Activated B cell treated with CpG ODN at 0.5 μM for 24 hours (primary cell): Measurements from ENCODE around the gene NEK2. TPM values are rescaled to one million over a fixed set of nuclear protein-coding genes. Genes with fewer than 3 reads are reported as not detected.

Experiments used
- ATAC-seq: fragments of 200-7000 bp; cut with Tn5 transposase; one replicate; pipeline ENCODE4 v1.10.0; 2021; ENCODE audit warnings: low read depth, mild to moderate bottlenecking, moderate library complexity
- CTCF ChIA-PET: fragments of 350-600 bp; sonication (Branson Sonifier 250); formaldehyde crosslinking; loops from one replicate; lab custom pipeline; 2021; ENCODE audit warnings: antibody characterized with exemption; lab: Charles Lee
- POLR2A ChIA-PET: fragments of 350-600 bp; sonication (Branson Sonifier 250); formaldehyde crosslinking; loops from one replicate; lab custom pipeline; 2021; ENCODE audit warnings: antibody characterized with exemption; lab: Charles Lee
- DNase-seq: peaks from one replicate; pipeline ENCODE4 v3.0.0; 2022
- H3K27ac Mint-ChIP-seq: one replicate; pipeline ENCODE4 v1.8.0; 2020; ENCODE audit warnings: mixed read lengths
- H3K27me3 Mint-ChIP-seq: one replicate; pipeline ENCODE4 v1.8.0; 2021; ENCODE audit warnings: mixed read lengths
- H3K36me3 Mint-ChIP-seq: one replicate; pipeline ENCODE4 v1.8.0; 2021; ENCODE audit warnings: low read depth, mixed read lengths
- H3K4me1 Mint-ChIP-seq: one replicate; pipeline ENCODE4 v1.8.0; 2021; ENCODE audit warnings: mixed read lengths
- H3K4me3 Mint-ChIP-seq: one replicate; pipeline ENCODE4 v1.8.0; 2020; ENCODE audit warnings: mild to moderate bottlenecking, mixed read lengths
- H3K9me3 Mint-ChIP-seq: one replicate; pipeline ENCODE4 v1.8.0; 2020; ENCODE audit warnings: mixed read lengths
- intact Hi-C: fragments of 100-400 bp; cut with micrococcal nuclease; formaldehyde crosslinking; loops from one replicate; pipeline ENCODE4 v1.15.1; 2024
- total RNA-seq: library from RNA; stranded (reverse); gene quantifications from 2 replicates; pipeline ENCODE4 v1.2.3, GENCODE V29; 2022
- TF ChIP-seq, protein P1 (sequence below): fragments of 200-600 bp; IDR thresholded peaks from one replicate; pipeline ENCODE4 v1.8.0; 2022; ENCODE audit warnings: antibody characterized with exemption, mild to moderate bottlenecking

The NEK2 gene
- total RNA-seq, 1 donor from 2014 or later = 0.35 TPM

DNA sequence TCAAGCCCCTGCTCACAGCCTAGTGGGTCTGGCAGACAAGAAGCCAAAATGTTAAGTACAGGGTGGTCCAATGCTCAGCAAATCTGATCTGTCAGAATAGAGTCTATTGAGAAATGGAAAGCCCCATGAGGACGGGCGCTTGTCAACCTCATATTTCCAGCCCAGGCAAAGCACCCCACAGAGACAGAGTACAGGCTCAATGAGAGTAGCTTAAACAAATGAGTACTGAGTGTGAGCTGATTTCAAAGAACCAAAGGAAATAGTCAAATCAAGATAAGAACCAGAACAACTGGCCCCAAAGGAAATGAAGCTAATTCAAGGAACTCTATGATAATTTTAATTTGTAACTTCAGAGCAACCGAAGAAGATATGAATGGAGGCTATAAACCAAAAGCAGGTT lies 51.9 kb downstream of the NEK2 start:
- DNase-seq (no peak), ATAC-seq (no peak)
- ChIA-PET POLR2A (no interaction called here), CTCF (no interaction called here)
- Mint-ChIP-seq H3K36me3 (no peaks in the 10 kb centered on the region), H3K27ac (no peak overlapping the region), H3K27me3 (peaks cover 6% of the 10 kb centered on the region), H3K4me3 (no peak overlapping the region), H3K9me3 (no peaks in the 10 kb centered on the region), H3K4me1 (no peaks in the 10 kb centered on the region)
- TF ChIP-seq, protein P1, sequence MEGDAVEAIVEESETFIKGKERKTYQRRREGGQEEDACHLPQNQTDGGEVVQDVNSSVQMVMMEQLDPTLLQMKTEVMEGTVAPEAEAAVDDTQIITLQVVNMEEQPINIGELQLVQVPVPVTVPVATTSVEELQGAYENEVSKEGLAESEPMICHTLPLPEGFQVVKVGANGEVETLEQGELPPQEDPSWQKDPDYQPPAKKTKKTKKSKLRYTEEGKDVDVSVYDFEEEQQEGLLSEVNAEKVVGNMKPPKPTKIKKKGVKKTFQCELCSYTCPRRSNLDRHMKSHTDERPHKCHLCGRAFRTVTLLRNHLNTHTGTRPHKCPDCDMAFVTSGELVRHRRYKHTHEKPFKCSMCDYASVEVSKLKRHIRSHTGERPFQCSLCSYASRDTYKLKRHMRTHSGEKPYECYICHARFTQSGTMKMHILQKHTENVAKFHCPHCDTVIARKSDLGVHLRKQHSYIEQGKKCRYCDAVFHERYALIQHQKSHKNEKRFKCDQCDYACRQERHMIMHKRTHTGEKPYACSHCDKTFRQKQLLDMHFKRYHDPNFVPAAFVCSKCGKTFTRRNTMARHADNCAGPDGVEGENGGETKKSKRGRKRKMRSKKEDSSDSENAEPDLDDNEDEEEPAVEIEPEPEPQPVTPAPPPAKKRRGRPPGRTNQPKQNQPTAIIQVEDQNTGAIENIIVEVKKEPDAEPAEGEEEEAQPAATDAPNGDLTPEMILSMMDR = no peak
- intact Hi-C loops = no loop called here

DNA sequence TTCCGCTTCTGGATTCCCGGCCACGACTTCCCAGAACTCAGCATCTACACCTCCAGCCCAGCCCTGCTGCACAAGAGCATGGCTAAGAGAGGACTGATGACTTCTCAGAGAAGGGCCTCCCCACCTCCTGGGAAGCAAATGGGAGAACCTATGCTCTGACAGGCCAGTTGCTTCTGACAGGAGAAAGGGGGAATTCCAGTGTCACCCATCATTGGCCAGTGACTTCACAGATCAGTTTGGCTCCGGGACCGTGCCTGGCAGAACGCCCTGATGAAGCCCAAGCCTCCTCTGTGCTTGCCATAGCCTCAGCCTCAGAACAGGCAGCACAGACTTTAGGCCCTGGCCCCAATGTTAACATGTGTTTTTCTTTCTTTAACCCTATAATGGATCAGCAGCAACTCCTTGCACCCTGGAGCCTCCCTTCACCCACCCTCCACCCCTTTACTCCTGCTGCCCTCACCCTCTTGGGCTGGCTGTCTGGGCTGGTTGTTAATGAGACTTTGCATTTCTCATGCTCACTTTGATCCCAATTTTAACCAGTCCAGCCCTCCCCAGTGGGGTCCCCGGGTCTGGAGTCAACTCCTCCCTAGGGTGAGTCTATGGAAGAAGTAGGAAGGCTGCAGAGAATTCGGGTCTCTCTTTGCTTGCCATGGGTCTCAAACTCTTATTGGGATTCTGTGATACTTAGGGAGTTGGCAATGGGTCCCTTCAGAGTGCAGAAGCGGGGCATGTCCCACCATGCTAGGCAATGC lies 53.8 kb downstream of the NEK2 start:
- no peaks in the 10 kb centered on the region for H3K9me3 Mint-ChIP-seq
- peaks cover 4% of the 10 kb centered on the region for H3K27me3 Mint-ChIP-seq
- no peaks in the 10 kb centered on the region for H3K36me3 Mint-ChIP-seq
- H3K4me3 Mint-ChIP-seq = no peak overlapping the region
- TF ChIP-seq, protein P1 = no peak
- ChIA-PET CTCF (no interaction called here), POLR2A (no interaction called here)
- DNase-seq (no peak), ATAC-seq (no peak)
- H3K27ac Mint-ChIP-seq = no peak overlapping the region
- intact Hi-C loops = no loop called here
- no peaks in the 10 kb centered on the region for H3K4me1 Mint-ChIP-seq

DNA sequence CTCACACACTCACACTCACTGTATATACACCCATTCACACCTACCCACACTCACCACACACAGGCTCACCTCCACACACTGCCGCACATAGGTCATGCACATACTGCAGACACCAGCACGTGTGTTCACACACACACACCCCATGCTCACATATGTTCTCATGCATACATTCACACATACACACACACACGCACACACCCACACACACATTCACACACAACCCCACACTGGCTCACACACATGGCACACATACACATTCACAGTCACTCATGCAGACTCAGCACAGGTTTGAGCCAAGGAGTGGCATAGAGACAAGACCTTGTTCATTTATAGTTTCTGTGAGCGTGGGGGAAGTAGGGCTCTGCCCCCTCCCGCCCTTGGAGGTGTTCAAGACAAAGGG lies 55.3 kb downstream of the NEK2 start:
- Mint-ChIP-seq H3K27ac (no peak overlapping the region), H3K4me3 (no peak overlapping the region), H3K36me3 (no peaks in the 10 kb centered on the region), H3K27me3 (peaks cover 3% of the 10 kb centered on the region), H3K4me1 (no peaks in the 10 kb centered on the region), H3K9me3 (no peaks in the 10 kb centered on the region)
- intact Hi-C loops = no loop called here
- ATAC-seq (no peak), DNase-seq (no peak)
- TF ChIP-seq, protein P1 = no peak
- ChIA-PET CTCF (no interaction called here), POLR2A (no interaction called here)

DNA sequence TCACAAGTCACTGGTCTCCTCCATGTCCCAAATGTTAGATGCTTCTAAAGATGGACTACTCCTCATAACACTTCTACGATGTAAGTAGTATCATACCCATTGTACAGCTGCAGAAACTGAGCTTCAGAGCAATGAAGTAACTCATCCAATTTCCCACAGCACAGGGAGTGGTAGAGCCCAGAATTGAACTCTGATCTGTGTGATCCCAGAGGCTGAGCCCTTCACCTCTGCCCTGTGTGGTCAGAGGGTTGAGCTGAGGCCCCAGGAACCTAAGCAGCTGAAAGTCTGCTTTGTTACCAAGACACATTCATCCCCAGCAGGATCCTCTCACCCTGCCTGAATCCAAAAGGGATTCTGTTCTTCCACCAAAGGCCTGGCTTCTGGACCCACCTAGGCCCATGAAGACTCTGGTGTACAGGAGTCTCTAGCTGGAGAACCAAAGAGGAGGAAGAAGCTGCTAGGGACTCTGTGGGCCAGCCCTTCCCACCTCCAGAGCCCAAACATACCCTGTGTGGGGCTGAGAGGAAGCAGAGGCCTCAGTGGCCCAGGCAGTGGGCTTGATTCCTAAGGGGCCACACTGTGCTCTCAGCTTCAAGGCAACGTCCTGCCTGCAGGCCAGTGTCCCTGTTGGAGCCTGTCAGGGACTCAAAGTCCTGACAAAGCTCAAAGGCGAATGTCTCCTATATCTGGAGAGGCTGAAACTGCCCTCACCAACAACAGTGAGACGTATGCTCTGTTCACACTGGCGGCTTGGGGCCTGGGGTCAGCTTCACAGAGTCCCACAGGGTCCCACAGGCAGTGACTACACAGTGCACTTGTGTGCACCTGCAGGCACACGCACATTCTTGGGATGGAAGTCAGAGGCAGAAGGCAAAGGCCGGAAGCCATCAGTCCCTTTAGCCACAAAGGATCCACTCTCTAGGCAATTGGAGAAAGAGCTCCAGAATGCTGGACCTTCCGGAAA lies 56.1 kb downstream of the NEK2 start:
- DNase-seq (no peak), ATAC-seq (no peak)
- TF ChIP-seq, protein P1 = no peak
- intact Hi-C loops = no loop called here
- Mint-ChIP-seq H3K4me3 (no peak overlapping the region), H3K9me3 (no peaks in the 10 kb centered on the region), H3K27me3 (peaks cover 3% of the 10 kb centered on the region), H3K4me1 (no peaks in the 10 kb centered on the region), H3K36me3 (no peaks in the 10 kb centered on the region), H3K27ac (no peak overlapping the region)
- CTCF ChIA-PET = no interaction called here
- POLR2A ChIA-PET = no interaction called here

DNA sequence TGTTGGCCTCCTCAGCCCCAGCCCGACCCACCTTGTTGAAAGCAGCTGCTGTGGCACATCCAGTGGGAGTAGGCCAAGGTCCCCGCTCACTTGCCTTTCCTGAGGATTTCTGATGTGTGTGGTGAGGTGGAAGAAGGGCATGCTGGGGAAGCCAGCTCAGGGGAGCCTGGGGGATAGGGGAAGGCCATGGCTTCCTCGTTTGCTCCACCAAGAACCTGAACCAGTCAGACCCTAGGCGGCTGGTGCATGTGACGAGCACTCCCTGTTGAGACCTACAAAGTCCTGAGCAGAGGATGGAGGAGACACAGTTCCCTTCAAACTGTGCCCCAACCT lies 58.5 kb downstream of the NEK2 start:
- ChIA-PET CTCF (no interaction called here), POLR2A (no interaction called here)
- no peak overlapping the region for H3K27ac Mint-ChIP-seq
- no peak overlapping the region for H3K4me3 Mint-ChIP-seq
- intact Hi-C loops = no loop called here
- DNase-seq (no peak), ATAC-seq (no peak)
- H3K9me3 Mint-ChIP-seq = no peaks in the 10 kb centered on the region
- H3K4me1 Mint-ChIP-seq = no peaks in the 10 kb centered on the region
- TF ChIP-seq, protein P1 = no peak
- no peaks in the 10 kb centered on the region for H3K36me3 Mint-ChIP-seq
- no peaks in the 10 kb centered on the region for H3K27me3 Mint-ChIP-seq
